ENCODE data around the gene DDX23.

The DDX23 gene

DNA sequence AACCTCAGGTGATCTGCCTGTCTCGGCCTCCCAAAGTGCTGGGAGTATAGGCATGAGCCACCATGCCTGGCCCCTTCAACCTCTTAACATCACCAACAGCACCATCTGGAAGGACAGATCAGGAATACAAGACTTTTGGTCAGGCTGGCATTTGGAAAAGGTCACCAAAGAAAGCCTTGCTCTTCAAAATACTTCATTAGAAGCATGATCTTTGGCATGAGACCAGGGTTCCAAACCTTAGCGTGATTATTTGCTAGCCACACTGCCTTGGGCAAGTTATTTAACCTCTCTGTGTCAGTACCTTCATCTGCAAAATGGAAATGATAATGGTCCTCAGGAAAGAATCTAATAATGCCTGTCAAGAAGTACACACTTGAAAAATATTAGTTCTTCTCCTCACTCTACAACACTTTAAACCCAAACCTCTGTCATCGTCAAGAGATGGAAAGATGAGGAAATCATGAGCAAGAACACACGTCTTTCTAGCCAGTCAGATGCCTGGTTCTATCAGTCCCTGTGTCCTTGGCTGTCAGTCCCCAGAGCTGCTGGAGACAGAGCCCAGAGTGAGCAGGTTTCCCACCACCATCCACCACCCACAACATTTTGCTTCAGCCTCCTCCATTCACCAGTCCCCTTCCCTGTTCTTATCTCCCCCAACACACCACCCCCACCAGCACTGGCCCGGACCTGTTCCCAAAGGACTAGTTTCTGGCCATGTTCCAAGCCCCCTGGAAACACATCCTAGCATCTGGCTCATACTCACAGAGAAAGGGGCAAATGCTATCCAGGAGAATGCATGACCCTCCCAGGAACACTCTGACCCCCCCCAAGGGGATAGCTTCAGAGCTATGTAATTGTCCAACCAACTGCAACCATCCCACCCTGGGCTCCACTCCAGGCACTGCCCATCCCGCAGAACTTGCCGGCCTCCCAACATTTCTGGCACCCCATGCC lies 65.1 kb downstream of the DDX23 start:
- intact Hi-C loops (cut with DNase I) = no loop called here
- no peak for DNase-seq

DNA sequence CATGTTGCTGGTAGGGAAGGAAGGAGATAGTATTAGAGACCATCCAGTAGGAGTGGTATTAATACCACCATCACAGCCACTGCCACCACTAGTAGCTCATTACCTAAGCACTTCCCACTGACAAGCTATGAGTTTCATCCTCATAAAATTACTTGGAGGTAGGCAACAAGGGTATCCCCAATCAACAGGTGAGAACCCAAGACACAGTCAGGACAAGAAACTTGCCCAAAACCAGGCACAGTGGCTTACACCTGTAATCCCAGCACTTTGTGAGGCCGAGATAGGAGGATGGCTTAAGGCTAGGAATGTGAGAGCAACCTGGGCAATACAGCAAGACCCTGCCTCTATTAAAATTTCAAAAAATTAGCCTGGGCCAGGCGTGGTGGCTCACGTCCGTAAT lies 68.5 kb downstream of the DDX23 start:
- intact Hi-C loops (cut with DNase I) = no loop called here
- no peak for DNase-seq

DNA sequence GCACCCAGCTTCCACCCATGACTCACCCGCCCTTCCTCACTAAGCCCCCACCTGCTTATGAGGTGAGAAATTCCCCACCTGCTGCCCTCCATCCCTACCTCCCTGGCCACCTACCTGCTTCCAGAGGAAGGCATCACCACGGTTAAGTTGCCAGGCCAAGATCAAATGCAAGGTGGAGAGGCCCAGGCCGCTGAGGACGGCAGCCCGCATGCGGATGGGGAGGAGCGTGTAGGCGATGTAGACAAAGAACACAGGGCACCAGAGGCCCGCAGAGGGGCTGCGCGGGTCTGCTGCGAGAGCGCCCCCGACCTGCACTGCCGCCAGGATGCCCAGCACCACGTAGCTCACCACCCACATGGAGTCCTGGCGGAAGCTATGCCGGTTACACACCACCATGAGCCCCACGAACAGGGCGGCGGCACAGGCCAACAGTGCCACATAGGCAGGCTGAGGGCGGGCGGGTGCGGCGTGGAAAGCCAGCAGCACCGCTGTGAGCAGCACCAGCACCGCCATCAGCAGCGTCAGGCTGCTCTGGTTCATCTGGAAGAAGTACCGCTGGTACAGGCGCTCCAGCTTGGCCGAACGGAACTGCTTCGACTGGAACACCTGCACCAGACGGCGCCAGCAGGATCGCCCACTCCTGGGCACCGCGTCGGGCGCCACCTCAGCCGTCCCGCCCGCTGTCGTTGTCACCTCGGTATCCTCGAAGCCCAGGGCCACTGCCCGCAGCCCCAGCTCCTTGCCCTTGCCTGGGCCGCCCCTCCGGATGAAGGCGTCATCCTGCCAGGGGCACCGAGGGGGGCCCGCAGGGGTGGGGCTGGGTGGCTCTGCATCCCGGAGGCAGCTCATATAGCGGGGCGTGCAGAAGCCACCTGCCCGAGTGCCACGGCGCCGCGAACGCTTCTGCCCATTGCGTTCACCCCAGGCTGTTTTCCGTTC lies 69.2 kb downstream of the DDX23 start:
- DNase-seq = no peak
- intact Hi-C loops (cut with DNase I) = no loop called here

DNA sequence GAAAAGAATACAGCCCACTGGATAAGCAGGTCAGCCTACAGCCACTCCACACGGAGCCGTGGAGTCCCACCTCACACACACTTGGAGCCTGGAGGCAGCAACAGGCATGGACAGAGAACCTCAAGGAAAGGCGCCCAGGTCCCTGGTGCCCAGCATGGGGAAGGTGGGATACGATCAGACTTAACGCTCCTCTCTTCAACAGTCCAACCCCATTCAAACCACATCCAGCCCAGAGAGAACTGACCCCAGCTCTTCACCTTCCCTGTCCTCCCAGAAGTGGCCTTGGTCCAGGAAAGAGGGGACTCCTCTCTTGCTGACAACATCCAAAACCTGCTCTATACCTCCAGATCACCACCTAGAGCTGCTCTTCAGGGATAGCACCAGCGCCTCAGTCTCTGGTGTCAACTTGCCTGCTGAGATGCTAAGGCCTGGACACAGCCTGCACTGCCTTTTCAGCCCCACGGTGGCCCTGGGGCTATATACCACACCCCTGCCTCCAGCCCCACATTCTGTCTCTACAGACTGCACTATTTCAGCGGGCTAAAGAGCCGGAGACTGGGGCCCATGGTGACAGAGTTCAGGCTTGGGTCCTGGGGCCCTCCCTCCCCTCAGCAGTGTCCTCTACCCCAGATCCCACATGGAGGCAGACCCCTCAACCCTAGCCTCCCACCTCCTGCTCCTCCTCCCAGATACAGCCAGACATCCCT lies 70.1 kb downstream of the DDX23 start:
- intact Hi-C loops (cut with DNase I) = no loop called here
- no peak for DNase-seq

DNA sequence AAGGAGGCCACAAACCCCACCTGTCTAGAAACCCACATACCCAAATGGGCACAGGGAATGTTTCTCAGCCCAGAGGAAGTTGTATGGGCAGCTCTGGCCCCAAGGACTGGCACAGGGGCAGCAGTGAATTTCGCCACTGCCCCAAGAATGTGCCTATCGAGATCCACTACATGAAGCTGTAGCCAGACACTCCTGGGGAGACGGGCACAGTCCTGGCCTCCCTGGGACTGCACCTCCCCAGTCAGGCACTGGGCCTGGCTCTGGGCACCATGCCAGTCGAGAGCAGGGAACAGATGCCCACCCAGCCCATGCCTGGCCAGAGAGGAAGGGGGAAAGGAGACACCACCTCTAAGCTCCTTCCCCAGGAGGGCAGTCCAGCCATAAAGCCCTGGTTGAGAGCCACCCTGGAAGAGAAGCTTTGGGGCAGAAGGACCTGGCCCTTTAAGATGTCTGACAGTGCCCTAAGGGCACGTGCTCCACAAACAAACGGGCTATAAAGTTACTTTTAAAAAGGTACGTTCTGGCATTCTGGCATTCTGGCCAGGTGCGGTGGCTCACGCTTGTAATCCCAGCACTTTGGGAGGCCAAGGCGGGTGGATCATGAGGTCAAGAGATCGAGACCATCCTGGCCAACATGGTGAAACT lies 71.5 kb downstream of the DDX23 start:
- DNase-seq = no peak
- intact Hi-C loops (cut with DNase I) = no loop called here

DNA sequence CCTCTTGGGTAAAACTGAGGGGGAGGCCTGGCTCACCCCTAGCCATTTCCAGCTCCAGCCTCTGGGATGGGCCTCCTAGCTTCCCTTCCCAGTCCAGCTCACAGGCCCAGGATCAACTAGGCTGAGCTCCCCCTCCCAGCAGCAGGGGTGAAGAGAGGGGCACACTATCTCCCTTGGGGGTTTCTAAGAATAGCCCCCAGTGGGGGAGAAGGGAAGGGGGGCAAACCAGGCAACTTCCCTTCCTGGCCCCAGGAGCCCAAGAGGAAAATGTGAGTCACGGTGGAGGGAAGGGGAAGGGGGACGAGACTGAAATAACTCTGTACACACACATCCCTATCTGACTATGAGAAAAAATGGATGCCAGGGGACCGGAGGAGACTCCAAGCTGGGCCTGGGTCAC lies 72.1 kb downstream of the DDX23 start:
- intact Hi-C loops (cut with DNase I) = no loop called here
- no peak for DNase-seq
